Measurements from ENCODE around the gene SLC6A14. TPM values are rescaled to one million over a fixed set of nuclear protein-coding genes. Genes with fewer than 3 reads are reported as not detected.

The SLC6A14 gene
- total RNA-seq, 4 donors from 2014 or later, result not detected

DNA sequence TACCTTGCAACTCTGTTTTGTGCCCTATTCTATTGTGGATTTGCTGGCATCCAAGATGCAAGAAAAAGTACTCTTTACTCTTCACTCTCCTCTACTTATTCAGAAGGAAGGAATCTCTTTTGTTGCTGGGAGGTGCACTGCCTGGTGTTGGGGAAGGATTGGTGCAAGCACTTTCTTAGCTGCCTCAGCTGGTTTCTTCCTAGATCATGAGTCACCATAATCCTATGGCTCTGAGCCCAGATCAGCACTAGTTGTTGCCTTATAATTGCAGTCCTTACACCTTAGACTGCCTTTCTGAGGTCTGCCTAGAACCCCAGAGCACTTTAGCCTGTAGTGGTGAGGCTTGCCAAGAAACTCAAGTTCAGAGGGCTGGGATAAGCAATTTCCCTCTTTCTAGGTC, 63.4 kb downstream of the SLC6A14 start:
- Histone ChIP-seq H3K36me3 (no peaks in the 10 kb centered on the region), H3K4me3 (no peak overlapping the region), H3K9me3 (no peaks in the 10 kb centered on the region), H3K27me3 (peaks cover 0 to 2% (median 0%) of the 10 kb centered on the region in 4 donors), H3K27ac (replicated peaks in 1 of 4) (no peak overlapping the region), H3K4me1 (no peaks in the 10 kb centered on the region)
- intact Hi-C loops (cut with DNase I), result no loop called here
- TF ChIP-seq, protein P1, sequence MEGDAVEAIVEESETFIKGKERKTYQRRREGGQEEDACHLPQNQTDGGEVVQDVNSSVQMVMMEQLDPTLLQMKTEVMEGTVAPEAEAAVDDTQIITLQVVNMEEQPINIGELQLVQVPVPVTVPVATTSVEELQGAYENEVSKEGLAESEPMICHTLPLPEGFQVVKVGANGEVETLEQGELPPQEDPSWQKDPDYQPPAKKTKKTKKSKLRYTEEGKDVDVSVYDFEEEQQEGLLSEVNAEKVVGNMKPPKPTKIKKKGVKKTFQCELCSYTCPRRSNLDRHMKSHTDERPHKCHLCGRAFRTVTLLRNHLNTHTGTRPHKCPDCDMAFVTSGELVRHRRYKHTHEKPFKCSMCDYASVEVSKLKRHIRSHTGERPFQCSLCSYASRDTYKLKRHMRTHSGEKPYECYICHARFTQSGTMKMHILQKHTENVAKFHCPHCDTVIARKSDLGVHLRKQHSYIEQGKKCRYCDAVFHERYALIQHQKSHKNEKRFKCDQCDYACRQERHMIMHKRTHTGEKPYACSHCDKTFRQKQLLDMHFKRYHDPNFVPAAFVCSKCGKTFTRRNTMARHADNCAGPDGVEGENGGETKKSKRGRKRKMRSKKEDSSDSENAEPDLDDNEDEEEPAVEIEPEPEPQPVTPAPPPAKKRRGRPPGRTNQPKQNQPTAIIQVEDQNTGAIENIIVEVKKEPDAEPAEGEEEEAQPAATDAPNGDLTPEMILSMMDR (IDR thresholded peaks at IDR 0.05), result no peak
- TF ChIP-seq POLR2A (IDR thresholded peaks at IDR 0.05; ENCODE audit: low read depth) (no peak), EP300 (IDR thresholded peaks at IDR 0.05) (no peak), POLR2AphosphoS5 (IDR thresholded peaks at IDR 0.05) (no peak)
- no peak for DNase-seq (ENCODE audit: extremely low spot score)

Small RNA genes lying within 50 kb of the gene (small RNA-seq; reads per million reads assigned to genes)
- 0 reads per million in 3 donors for gene RNU6-154P

Other genes starting within 250 kb of the SLC6A14 start
- not detected for gene CT83, start 26.4 kb downstream of the SLC6A14 start, total RNA-seq